NCI-H82 treated with DMSO at 0.1 percent for 48 hours (cell line): ENCODE measurements around the gene HOPX.
"Not testable (repeated sequence)": the region's sequence is repeated elsewhere in the genome, so short reads cannot be mapped to it uniquely, and the experiment has no call there.

ENCODE experiments used
- DNase-seq: peaks from one replicate; lab custom pipeline; 2025; ENCODE audit not compliant: unreplicated experiment; lab: John Stamatoyannopoulos, UW

Gene HOPX

DNA sequence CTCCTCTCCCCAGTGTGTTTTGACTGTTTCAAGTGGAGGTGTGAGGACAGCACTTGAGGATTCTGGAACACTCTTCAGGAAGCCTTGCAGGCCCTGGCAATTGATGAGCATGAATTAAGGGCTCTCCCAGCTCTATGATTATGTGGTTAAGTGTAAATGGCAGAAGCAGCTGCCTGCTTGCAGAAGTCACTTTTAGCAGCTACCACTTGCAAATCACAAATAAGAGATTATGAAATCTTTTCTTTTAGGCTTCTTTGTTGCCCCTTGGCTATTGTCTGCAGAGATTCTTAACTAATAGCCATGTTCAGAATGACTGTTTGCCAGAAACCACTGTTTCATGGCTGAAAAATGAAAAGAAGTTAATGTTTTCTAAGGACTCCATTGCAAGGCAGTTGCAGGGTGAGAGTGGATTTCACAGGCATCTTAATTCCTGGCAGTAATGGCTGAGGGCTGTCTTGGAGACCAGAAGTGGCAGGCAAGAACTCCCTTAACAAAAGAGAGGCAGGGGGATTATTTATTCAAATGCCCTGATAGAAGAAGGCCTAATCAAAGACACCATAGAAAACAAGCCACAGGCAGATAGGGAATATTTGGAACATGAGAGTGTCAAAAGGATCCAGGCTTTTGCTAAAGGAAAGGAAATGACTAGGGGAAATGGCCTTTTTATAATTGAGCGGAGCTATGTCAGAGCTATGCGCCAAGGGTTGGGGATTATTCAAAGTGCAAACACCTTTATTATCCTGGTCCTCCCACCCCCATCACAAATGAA, 8.3 kb upstream of the HOPX start:
- no peak for DNase-seq

DNA sequence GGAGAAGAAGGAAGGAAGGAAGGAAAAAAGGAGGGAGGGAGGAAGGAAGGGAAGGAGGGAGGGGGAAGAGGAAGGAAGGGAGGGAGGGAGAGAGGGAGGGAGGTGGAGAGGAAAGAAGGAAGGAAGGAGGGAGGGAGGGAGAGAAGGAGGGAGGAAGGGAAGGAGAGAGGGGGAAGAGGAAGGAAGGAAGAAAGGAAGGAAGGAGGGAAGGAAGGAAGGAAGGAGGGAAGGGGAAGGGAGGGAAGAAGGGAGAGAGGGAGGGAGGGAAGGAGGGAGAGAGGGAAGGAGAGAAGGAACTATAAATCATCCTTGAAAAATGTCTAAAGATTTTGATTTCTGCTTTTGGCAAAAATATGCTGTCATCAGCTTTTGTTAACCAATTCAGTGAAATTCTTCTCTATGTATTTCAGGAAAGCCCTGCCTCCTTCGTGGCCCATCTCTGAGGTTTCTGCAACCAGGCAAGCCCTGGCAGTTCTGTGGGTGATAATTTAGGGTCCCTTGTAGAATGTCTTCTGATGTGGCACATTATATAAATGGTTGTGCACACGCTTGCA, 7.1 kb upstream of the HOPX start:
- DNase-seq = no peak

DNA sequence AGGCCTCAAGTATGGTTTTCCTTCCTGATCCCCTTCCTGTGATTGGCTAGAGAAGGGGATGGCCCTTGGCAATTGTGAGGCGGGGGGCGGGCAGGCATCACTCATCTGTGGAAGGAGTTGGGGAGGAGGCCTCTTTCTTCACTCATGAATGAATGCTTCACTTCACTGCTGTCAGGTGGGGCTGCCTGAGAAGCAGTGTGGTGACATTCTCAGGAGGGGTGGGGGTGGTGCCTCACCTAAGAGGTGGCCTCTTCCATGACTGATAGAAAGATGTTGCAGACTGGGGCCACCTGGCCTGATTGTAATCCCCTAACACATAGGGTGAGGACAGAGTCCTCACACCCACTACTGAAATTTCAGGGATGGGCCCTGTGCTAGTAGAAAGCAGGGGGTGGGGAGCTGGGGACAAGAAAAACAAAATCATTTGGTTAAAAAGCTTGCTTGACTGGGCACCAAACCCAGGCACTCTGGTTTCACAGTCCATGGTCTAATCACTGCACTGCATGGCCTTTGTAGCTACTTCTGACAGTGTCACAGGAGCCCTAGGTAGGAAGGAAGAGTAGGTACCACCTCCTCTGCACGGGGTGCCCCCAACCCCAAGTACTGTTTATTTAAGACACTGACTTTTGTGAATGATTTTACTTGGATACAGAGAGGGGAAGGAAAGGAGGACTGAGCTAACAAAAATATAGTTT, 5.6 kb upstream of the HOPX start:
- DNase-seq = no peak

DNA sequence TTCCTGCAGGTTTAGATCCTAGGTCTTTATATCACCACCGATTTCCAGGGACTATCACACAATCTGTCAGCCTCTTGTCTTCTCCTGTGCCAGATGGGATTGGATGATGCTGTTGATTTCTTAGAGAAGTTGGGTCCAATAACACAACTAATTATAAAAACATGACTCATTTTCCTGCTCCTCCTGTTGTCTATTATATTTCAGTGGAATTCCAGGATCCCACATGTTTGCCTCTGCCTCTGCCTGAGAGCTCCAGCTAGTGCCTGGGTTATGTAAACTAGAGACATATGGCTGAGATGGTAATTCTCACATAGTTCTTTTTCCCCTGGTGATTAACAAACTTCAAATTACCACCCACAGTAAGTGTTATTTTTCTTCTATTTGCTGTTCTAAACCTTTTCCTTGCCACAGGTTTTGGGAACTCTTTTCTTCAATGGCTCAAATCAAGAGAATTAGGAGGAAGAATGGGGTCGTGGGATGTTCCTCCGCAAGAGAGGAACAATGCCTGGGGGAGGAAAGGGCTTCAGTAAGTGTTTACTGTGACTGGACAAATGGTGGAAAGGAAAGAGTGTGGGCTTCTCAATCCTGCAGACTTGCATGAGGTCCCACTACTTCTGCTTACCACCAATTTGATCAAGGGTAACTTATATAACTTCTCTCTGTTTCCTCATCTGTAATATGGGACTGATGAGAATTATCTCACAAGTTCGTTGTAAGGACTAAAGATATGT, 3.4 kb upstream of the HOPX start:
- DNase-seq = no peak

DNA sequence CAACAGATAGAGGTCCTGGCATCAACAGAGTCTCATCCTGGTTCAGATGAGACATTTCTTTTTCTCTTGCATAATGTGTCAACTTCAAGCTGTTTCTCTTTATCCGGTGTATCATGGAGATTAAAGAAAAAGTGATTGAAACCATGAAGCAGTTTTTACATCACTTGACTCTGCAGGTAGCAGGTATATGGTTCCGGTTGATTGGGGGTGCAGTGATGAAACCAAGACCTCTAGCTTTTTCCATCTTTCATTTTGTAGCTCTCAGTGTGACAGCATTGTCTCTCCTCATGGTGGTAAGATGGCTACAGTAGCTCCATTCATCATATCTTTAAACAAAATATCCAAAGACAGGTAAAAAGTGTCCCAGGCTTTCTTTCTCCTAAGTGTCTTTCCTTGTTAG, 2.4 kb upstream of the HOPX start:
- DNase-seq = no peak

DNA sequence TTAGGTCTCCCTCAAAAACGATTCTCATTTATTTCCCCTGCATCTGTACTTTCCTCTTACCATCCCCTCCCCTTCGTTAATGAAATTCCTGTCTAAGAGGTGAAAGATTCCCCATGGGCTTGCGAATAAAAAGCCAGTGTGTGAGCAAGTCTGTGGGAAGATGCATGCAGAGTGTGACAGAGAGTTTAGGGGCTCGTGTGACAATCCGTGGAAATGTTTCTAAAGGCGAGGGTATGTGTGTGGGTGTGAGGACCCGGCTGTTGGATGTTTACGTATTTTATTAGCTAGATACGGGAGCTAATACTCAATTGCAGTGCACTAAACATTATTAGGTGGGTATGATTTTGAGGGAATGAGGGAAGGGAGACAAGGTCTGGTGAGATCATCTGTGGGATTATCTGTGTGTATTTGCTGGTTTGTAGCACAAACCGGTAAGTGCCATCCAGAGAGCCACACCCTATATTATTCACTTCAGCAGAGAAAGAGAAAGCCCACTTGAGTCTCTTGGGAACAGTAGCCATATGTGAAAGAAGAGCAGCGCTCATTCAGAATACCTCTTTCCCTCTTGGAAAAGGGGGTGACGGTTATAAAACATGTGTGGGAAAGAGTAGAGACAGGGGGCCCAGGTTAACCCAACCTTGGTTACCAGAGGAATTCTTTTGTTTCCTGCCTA, 893 bp upstream of the HOPX start:
- no peak for DNase-seq

DNA sequence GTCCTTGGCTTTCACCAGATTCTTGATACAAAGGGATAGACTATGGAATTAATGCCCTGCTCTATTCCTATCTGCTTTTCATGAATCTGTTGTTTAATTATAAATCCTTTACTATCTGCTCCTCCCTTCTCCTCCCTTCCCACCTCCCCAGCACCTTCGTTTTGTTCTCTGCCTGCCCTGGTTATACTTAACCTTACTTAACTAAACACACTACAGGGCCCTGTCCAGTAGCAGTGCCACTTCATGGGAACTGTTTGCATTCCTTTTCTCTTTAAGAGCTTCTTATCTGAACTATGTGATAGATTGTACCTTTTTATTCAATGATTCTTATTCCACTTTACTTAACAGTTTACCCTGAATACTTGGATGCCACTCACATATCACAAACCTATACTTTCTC, 830 bp downstream of the HOPX start:
- DNase-seq = no peak

DNA sequence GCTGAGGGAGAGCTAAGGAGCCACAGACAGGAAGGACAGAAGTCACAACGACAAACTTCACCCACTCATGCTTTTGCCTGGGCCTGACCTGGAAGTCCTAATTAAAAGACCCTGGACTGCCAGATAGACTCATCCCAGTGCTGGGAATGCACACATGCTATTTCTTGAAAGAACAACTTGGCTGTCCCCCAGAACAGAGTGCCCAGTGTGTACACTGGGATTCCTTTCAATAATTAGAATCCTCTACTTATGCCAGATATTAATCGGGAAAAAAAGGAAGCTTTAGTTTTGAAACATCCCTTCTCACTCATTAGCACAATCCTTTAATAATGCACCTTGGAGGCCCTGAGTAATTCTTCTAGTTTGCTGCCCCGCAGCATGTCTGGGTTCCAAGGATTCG, 3.4 kb downstream of the HOPX start:
- no peak for DNase-seq

DNA sequence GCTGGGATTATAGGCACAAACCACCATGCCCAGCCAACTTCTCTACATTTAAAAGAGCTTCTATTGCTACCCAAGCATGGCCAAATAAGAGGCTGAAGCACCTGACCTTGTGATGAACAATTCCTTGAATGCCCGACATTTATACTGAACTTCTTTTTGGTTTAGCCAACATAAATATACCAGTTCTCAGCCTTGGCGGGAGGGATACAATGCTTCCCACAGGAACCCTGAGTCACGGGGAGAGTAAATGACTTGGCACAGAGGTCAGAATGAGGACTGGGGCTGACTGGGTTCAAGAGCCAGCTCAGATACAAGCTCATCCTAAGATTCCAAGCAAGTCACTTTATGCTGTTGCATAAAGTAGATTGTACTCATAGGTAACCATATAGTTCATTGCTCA, 6.1 kb downstream of the HOPX start:
- DNase-seq = no peak

DNA sequence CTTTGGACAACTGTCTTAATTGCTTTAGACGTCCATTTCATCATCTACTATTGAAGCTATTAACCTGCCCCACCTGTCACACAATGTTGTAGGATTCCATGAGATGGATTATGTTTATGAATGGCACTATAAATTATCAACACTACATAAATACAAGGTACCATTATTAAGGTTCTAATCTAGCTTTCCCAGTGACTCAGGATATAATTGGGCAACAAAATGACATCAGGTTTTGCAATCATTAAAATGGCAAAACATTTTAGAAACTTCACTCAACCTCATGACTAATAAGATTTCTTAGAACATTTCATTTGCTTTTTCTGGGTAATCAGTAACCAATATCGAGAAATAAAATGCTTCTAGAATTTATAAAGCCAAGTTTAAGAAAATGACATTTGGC, 9.2 kb downstream of the HOPX start:
- DNase-seq = no peak

DNA sequence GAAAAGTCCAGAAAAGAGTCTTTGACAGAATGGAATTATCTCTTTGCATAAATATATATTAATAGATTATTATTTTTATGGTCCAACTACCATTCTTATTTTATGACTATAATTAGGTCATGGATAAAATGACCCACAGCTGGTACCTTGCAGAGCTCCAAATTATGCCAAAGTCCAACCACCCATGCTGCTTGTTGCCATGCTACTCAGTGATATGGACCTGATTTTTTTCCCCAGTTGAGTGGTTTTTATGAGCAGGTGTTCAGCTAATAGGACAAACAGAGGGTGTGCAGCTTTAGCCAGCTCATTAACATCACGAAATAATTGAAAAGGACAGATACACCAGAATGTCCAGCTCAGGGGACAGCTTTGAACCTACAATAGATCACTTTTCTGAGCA, 9.7 kb downstream of the HOPX start:
- no peak for DNase-seq

DNA sequence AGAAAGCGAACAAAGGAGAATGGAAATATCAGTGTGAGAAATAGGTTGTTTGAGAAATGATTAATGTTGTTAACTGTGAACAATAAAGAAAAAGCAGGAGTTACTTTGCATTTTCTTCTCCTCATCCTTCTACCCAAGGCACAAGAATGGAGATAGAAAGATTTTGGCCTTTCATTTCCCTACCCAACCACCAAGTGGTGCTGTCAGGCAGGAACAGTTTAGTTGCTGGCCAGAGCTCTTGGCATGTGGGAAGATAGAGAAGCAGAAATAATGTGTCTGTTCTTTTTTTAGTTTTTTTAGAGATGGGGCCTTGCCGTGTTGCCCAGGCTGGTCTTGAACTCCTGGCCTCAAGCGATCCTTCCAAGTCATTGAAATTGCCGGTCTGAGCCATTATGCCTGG, 12.8 kb downstream of the HOPX start:
- DNase-seq = no peak

DNA sequence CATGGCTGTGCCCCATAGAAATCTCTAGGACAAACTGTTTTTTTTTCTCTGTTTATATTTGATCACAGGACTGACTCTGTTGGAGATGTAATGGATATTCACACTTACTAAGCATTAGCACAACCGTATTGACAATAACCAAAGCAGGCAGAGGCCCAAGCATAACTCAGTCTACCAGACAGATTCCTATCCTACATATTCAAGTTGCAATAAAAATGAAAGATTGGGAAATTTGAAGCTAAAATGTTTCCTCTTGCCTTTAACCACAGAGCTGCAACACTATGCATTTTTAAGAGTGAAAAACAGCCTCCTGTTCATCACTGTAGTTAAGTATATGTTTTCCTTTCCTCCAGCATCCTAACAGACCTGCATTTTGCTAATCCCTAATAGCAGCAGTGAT, 13.7 kb downstream of the HOPX start:
- not testable (repeated sequence) for DNase-seq

DNA sequence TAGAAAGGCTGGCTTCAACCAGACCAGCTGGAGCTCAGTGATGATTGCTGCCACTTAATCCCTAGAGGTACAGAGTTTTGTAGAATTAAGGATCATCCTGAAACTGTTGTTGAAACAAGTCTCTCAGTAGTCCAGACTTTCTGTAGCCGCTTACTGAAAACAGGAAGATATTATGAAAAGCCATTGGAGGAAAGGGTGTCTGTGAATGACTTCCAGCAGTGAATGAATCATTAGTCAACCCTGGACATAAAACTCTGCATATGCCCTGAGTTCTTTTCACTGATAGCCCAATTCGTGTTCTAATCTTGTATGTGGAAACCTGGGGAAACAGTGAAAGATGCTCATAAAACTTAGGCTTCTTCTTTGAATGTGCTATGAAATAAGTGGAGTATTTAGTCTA, 14.8 kb downstream of the HOPX start:
- no peak for DNase-seq

DNA sequence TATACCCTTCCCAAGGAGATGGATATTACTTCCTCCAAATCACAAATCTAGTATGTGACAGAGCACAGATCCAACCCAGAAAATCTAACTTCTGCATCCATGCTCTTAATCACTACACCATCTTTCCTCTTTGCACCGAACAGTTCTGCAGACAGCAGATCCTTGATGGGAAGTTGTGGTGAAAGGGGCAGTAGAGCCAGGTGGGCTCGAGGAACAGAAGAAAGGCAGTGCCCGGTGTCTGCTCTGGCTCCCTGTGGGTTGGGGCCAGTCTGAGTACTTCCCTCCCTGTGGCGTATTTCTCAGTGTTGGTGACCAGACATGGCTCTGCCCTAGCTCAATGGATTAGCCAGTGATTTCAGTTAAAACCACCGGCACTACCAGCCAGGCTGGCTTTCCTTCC, 15.3 kb downstream of the HOPX start:
- DNase-seq = no peak

DNA sequence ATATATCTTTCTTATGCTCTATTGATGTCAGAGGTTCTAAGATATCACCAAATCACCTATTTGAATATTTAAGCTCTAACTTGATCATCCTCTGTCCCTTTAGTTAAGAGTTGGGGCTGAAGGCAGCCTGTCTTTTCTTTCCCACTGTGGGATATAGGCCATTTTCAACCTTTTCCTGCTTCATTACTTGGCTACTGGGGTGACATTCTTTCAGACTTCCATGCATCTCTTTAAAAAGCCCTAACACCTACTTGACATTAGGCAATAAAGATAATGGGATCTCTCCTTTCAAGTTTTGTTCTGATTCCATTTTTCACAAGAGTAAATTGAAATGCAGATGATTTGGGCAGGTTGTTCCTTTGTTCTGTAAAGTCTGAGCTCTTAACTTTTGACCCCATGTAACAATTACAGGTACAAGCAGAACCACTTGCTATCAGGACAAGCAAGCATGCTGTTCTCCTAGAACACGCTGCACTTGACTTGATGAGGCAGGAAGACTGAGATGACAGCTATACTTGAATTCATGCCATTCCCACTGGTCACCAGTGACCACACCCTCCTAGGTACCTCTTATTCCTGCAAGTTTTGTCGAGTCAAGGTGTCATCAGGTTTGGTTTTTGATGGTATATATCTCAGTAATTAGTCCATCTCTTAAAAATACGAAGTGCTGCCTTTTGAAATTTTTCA, 18.2 kb downstream of the HOPX start:
- DNase-seq = no peak

DNA sequence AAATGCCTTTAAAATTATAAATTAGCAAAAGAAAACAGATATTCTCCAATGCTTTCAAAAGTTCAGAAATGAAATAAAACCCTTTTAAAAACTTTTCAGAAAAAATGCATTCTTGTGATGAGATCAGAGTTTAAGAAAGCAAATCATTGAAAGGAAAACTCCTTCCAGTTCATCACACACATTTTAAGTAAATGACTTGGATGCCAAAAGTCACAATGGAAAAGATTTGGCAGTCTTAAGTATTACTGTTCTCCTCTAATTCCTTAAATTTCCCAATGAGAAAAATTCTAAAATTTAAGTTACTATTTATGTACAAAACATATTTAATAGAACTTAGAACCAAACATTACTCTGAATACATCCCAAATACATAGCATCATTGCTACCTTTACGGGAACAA, 21.1 kb downstream of the HOPX start:
- DNase-seq = no peak

DNA sequence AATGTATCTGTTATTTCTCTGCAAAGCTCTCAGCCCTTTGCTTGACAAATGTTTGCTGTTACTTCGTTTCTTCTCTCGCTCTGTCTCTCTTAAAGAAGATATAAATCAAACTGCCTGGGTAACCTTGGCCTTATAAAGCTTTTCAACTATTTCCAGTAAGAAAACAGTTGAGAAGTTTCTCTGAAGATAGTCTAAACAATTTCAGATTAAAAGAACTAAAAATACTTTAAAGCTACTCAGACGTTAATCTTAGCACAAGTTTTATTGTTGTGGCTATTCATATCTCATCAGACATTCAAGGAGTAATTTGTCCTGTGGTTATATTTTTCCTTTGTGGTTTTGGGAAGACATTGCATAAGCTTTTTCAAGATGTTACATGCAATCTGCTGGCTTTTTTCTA, 22.6 kb downstream of the HOPX start:
- no peak for DNase-seq

DNA sequence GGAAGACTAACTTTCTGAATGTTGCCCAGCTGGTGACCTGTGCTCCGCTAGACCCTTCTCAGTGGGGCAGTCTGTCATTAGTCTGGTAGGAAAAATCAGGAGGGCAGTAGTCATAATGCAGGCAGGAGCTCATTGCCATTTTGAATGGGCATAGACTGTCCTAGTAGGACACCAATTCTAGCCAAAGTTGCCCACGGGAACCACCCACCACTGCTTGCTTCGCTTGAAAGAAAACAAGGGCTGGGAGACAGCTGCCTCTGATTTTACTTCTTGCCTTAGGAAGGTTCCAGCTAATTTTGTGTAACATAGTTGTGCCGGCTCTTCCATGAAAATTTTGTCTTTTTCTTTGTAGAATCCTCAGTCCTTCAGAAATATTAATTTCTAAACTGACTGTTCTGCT, 23.3 kb downstream of the HOPX start:
- DNase-seq = no peak

DNA sequence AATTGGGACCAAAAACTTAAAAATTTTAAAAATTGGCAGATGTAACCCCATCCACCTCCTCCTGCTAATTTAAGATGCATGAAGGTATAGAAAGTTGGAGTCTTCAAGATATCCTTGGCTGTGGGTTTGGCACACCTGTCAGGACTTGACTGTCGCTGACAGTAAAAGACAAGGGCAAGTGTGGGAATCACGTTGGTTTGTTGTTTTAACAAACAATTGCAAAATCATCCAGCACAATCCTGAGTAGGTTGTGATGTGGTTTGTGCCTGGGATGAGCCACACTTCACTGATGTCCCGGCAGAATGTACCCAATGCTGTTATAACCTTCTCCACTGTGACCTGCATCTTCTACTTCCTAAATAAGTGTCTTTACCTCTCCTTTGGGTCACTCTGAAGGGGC, 24.0 kb downstream of the HOPX start:
- DNase-seq = no peak

DNA sequence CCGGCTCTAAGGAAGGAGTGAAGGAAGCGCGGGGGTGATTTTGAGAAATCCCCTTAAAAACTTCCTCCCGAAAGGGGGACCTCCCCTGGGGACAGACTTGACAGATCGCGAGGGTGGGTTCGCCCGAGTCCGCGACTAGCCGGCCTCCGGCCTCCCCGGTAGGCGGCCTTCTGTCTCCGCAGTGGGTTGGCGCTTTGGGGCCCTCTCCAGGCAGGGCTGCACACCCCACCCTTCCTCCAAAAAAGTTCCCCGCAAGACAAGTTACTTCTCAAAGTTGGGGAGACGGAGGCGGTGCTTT, 24.8 kb downstream of the HOPX start:
- no peak for DNase-seq
